ENCODE measurements around the gene FCN1.

DNA sequence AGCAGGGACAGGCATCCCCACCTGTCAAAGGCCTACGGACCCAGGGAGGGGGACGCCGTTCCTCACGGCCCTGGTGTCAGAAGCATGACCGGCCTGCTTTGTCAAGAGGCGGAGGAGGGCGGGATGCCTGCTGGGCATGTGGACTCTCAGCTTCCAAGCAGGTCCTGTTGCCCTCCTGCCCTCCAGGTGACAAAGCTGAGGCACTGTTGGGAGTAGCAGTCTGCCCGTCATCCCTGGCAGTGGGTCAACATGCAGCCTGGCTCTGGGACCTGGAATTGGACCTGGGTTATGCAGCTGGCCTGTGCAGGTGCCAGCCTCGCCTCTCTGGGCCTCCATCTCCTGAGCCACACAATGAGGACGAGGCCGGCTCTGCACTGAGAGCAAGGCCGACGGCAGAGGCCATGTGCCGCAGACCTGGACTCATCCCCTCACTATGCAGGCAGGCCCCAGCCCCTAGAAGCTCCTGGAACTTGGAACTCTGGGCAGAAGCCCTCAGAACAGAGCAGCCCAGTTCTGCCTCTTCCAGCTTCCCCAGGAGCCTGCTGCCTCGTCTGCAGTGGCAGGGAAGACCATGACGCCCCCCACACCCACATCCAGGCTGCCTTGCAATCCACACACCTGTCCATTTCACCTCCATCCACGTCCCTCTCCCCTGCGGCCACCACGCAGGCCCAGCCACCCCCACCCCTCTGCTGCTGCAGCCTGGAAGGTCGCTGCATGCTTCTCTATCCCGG lies 20.8 kb upstream of the FCN1 start:
- no peak for TF ChIP-seq POLR2A (IDR thresholded peaks at IDR 0.05)
- TF ChIP-seq, protein P1, sequence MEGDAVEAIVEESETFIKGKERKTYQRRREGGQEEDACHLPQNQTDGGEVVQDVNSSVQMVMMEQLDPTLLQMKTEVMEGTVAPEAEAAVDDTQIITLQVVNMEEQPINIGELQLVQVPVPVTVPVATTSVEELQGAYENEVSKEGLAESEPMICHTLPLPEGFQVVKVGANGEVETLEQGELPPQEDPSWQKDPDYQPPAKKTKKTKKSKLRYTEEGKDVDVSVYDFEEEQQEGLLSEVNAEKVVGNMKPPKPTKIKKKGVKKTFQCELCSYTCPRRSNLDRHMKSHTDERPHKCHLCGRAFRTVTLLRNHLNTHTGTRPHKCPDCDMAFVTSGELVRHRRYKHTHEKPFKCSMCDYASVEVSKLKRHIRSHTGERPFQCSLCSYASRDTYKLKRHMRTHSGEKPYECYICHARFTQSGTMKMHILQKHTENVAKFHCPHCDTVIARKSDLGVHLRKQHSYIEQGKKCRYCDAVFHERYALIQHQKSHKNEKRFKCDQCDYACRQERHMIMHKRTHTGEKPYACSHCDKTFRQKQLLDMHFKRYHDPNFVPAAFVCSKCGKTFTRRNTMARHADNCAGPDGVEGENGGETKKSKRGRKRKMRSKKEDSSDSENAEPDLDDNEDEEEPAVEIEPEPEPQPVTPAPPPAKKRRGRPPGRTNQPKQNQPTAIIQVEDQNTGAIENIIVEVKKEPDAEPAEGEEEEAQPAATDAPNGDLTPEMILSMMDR (IDR thresholded peaks at IDR 0.05), result no peak
